ENCODE measurements around the gene UBA6.
"Not testable (repeated sequence)": the region's sequence is repeated elsewhere in the genome, so short reads cannot be mapped to it uniquely, and the experiment has no call there.

UBA6 gene

DNA sequence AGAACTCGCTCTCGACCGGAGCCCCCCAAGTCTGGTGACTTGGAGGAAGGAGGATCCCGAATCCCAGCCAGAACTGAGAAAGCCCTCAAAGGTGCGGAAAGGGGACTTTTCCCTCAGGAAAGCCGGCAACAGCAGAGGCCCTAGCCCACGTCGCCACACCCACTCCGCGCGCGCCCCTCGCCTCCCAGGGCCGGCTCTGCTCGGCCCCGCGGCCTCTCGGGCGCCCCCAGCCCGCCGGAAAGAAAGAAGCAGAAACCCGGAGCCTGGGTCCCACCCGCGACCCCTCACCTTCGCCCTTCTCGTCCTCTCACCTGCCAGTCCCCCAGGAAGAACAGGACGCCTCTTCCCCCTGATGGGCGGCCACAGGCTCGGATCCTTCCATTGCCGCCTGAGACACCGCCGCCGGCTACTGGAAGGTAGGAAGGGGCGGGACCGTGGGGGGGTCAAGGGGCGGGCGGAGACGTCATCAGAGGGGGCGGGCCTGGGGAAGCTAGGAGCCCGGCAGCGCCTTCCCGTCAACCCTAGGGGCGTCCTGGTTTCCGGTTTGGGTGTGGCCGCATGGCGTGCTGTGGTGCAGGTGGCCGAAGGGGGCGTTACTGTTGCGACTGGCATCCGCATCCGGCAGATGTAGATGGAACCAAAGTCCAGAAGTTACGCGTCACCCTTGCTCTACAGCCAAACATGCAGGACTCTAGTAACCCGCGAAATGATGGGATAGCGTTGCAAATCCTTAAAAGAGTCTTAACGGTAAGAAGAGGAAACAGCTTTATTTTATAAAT lies at the start of gene UBA6:
Gene UBA6 (minus strand): TSS at position 418 of the 779 bp plus-strand sequence. CDS start 36 bp downstream, at position 382.
- DNase-seq (ENCODE audit: low read depth), result peak; percentile 95

GRCh38 chr4:67750691-67751090 lies 49.7 kb upstream of the UBA6 start:
- no peak for DNase-seq (ENCODE audit: low read depth)

DNA sequence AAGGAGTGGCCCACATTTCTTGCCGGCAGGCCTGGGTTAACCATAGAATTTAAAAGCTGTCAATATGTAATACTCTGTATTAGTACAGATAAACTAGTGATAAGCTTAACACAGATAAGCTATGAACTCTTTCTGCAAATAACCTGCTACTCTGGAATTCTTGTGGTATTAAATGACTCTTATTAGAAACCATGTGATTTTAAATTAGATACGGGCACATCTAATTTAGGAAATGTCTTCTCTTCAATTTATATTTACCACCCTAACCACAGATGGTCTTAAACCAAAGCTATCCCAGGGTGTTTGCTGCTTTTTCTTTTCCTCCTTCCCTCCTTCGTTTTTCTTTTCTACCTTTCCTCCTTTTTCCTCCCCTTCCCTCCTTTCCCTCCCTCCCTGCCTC lies 48.3 kb upstream of the UBA6 start:
- no peak for DNase-seq (ENCODE audit: low read depth)

DNA sequence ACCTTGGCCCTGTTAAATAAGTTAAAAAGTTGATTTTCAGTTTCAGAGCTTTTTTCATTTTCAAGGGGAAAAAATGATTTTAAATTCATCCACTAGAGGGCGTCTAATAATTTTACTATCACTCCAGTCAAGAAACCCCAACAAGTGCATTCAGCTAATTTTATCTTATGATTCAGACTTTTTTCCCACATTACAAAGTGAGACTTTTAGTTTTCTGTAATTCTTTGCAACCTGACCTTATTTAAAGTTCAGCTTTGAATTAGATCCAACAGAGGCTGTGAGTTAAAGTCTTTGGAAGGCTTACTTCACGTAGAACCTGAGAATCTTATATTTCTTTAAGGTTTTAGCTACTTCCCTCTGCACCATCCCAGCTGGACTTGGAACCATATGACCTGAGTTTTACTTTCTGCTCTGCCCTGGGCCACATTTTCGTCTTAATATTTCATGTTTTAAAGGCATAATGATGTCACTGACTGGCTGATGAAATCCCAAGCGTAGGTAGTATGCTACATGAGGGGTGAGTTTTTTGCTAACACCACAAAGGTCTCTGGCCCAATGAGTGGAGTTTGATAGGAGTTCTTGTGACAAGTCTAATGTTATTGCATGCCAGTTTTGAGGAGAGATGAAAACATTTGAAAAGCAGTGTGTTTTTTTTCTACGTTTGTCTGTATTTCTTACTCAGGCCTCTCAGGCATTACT lies 46.0 kb upstream of the UBA6 start:
- peak; percentile 32 for DNase-seq (ENCODE audit: low read depth)

DNA sequence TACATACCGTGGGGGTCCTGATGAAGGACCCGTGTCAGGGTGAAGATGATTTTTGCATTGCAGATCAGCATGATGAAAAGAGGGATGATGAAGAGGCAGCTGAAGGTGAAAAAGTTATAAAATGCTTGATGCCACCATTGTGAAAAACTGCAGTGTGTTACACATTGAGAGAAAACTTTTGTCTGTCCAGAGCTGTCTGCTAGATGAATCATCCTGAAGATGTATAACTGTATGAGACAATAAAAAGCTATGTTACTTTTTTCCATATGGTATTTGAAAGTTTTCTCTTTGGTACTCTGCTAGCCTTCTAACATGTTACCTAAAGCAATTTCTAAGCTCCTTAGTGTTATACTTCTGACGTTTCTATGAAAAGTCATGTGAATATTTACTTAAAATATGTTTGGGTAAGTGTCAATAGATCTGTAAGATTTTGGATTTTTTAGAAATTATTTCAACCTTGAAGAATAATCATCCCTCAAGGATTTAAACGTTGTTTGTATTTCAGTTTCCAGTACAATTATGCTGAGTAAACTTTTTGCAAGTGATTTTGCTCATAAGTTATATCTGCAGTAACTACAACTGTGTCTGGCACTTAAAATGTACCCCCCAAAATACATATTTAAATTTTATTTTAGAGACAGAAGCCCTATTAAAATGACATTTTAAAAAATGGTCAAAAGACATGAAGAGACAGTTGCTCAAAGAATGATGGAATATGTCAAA lies 43.8 kb upstream of the UBA6 start:
- peak; percentile 55 for DNase-seq (ENCODE audit: low read depth)

DNA sequence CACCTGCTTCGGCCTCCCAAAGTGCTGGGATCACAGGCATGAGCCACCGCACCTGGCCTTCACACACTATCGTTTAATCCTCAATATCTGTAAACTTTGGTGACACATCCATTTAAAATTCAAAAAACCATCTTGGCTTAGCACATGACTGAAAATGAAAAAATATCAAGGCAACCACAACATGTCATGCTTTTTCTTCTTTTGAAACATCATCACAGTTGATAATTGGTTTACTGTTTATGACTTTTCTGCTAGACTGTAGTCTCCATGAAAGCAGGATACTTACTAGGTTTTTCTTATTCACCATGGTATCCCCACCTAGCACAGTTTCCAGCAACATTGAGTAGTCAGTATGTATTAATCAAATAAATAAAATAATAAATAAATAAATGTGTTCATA lies 42.2 kb upstream of the UBA6 start:
- DNase-seq (ENCODE audit: low read depth), result no peak

GRCh38 chr4:67736262-67736661 lies 35.3 kb upstream of the UBA6 start:
- no peak for DNase-seq (ENCODE audit: low read depth)

- no peak for DNase-seq (ENCODE audit: low read depth)
Observed at GRCh38 chr4:67735325-67735724, 34.4 kb upstream of the UBA6 start.

DNA sequence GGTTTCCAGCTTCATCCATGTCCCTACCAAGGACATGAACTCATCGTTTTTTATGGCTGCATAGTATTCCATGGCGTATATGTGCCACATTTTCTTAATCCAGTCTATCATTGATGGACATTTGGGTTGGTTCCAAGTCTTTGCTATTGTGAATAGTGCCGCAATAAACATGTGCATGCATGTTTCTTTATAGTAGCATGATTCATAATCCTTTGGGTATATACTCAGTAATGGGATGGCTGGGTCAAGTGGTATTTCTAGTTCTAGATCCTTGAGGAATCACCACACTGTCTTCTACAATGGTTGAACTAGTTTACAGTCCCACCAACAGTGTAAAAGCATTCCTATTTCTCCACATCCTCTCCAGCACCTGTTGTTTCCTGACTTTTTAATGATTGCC lies 29.6 kb upstream of the UBA6 start:
- DNase-seq (ENCODE audit: low read depth), result not testable (repeated sequence)

GRCh38 chr4:67727124-67727850 lies 26.3 kb upstream of the UBA6 start:
- peak; percentile 93 for DNase-seq (ENCODE audit: low read depth)

DNA sequence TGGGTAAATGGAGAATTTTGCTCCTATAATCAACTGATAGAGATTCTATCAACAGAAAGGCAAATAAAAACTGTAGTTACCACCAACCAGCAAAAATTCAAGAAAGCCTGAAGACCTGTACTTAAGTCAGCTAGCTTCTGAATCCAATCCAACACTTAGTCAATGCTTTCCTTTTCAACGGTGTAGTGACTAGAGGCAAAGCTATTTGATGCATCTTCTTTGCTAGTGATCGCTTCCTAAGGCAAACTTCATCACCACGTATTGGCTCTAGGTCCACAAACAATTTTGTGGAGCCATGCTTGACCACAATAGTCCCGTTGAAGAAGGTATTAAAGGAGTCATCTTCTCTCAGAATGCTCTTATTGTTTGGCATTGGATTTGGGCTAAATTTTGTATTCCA lies 25.0 kb upstream of the UBA6 start:
- peak; percentile 90 for DNase-seq (ENCODE audit: low read depth)

DNA sequence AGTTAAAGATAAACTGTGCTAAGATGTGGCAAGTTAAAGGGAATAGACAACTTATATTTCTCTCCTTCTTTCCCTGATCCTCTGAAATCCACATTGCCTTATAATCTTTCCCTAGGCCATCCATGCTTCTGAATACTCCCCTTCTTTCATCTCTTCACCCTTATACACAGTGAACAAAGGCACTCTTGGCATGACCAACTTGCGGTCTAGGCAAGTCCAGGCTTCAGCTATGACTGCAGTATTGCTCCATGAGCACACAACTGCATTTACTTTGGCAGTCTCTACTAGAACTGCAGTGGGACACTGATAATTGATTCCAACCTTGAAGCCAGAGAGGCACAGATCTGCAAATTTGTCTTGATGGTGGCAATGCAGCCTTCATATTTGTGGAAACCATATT lies 24.2 kb upstream of the UBA6 start:
- peak; percentile 28 for DNase-seq (ENCODE audit: low read depth)

- no peak for DNase-seq (ENCODE audit: low read depth)
Observed at GRCh38 chr4:67723949-67724348, 23.0 kb upstream of the UBA6 start.

GRCh38 chr4:67723341-67723740 lies 22.4 kb upstream of the UBA6 start:
- no peak for DNase-seq (ENCODE audit: low read depth)

DNA sequence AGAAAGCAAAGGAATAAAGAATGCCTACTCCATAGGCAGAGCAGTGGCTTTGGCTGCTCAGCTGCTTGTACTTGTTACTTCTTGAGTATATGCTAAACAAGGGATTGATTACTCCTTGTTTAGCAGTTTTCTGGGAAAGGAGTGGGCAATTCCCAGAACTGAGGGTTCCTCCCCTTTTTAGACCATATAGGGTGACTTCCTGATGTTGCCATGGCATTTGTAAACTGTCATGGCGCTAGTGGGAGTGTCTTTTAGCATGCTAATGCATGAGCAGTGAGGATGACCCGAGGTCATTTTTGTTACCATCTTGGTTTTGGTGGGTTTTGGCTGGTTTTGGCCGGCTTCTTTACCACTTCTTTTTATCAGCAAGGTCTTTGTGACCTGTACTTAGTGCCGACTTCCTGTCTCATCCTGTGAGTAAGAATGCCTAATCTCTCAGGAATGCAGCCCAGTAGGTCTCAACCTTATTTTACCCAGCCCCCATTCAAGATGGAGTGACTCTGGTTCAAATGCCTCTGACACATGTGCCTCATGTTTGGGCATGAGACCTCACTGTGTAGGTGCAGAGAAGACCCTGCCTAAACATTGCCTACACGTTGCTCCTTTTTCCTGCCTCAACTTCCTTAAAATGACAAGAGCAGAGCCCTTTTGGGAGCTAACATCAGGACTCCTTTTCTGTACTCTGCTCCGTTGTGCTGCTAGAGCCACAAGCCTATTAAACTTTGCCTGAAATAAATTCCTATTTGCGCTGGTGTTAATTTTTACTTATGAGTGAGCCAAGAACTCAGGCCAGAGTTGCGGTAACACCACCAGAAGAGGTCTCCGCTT lies 21.0 kb upstream of the UBA6 start:
- peak; percentile 76 for DNase-seq (ENCODE audit: low read depth)

GRCh38 chr4:67721315-67721769 lies 20.4 kb upstream of the UBA6 start:
- DNase-seq (ENCODE audit: low read depth), result no peak

DNA sequence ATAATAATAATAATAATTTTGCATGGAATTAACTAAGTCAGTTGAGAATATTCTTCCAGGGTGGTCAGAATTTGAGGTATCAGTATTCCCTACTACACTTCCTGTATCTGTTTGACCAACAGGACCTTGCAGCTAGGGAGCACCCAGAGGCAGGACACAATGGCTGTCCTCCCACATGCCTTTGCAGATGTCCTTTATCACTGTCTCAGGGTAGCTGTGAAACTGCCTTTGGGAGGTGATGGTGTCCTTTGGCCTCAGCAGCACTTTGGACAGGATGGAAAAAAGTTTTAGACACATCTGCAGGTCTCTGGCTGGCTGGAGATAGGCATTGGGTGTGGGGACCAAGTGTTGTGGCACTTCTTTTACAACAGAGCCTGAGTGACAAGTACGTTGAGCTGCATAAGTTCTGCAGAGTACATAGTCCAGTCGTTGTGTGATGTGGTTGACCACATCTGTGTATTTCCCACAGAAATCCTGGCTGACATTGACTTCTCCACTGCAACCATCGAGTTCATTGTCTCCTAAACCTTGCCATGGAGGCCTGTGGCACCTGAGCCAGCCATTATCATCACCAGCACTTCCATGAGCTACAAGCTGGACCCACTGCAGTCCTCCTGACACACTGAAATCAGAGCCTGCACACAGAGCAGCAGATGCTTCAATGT lies 19.1 kb upstream of the UBA6 start:
- no peak for DNase-seq (ENCODE audit: low read depth)

DNA sequence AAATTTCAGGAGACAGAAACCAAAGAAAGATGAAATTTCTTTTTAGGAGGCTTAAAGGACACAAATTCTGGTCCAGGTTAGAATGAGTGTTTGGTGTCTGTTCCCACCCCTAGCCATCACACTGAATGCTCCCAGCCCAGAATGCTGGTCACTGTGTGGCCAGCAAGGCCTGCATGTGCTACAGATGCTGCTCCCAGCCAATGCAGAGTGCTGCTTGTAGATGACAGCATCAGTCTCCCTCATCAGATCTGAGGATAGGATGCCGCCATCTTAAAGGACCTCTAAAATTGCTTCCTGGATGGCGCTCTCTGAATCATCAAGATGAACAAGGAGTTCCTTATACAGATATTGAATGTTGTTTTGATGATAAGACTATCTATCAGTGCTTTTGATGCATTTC lies 17.9 kb upstream of the UBA6 start:
- DNase-seq (ENCODE audit: low read depth), result no peak

- no peak for DNase-seq (ENCODE audit: low read depth)
Observed at GRCh38 chr4:67717586-67717985, 16.6 kb upstream of the UBA6 start.

DNA sequence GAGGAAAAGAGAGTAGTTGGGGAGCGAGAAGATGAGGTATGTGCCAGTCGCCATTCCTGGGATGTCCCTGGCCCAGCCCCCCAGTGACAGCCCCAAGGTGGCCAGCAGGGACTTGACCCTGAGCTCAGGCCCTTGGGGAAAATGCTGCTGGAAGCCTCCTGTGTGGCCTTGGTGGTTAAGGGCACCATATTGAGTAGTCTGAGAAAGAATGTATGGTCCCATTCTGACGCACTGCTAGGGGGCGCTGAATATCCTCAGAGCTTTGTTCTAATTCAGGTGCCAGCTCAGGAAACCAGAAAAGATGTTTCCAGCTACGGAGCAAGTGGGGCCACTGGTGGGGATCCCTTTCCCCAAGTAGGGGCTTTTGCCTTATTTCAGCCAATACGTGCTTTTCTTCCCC lies 14.0 kb upstream of the UBA6 start:
- DNase-seq (ENCODE audit: low read depth), result no peak

GRCh38 chr4:67714248-67714583 lies 13.3 kb upstream of the UBA6 start:
- DNase-seq (ENCODE audit: low read depth), result no peak

Data from iris pigment epithelial cell (primary cell).